Measurements from ENCODE around the gene TSHZ2. TPM values are rescaled to one million over a fixed set of nuclear protein-coding genes. Genes with fewer than 3 reads are reported as not detected.

Gene TSHZ2
- total RNA-seq, 1 donor from 2014 or later, result 10.3 TPM

DNA sequence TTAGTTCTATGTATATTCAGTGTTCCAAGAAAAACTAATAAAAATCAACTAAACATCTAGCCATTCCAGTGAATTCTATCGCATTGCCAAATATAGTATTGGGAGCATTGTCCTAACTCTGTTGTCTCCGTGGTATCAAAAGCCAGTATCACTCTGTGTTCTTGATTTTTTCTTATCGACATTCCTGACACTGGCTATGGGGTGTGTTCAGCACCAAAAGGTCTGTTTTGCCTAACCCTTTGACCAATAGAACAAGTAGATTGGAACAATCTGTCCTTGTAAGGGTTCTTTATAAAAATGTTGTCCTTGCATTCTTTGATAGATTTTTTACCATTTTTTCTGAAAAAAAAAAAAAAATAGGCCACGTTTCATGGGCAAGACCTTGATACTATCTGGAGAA, 161.5 kb downstream of the TSHZ2 start:
- ATAC-seq, result no peak

DNA sequence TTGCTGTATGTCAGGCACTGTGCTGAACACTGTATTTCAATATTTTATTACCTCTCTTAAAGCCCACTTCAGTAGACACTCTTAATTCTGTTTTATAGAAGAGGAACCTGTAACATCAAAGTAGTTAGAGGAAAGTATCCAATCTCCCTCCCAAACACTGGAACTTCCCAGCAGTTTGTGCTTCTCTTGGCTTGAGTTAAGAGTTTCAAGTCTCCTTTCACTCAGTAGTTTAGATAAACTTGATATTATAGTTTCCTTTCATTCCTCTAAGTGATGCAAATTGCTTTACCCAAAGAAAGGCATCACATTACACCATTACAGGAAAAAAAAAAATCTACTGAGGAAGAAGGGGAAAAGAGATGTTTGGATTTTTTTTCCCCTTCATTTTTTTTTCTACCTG, 164.3 kb downstream of the TSHZ2 start:
- ATAC-seq, result no peak

DNA sequence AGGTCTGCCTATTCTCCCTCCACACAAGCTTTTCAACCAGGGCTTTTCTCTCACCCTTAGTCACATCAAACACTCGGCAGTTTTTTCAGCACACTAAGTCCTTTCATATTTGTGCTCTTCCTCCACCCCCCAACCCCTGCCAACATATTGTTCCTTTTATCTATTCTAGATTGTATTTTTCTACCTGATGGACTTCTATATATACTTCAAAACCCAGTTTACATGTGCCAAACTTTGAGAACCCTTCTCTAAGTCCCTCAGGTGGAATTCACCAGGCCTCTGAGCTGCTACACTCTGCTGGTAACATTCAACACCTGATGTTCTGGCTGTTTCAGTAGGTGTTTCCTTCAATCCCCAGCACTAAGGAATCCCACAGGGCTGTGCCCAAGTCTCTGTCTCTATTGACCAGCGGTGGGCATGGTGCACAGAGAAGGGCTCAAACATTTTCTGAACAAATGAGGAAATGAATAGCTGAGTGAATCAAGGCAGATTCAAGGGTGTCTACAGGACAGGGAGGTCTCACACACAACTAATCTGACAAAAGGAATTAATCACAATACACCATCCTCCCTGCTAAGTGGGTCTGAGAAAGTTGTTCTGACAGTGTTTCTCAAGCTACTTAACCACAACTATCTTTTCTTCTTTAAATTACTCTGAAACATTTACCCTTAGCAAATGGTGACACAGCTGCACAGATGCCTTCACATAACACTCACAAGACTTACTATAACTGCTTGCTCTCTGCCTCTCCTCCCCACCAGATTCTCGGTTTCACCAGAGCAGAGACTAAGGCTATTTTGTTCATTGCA, 166.5 kb downstream of the TSHZ2 start:
- no peak for ATAC-seq

DNA sequence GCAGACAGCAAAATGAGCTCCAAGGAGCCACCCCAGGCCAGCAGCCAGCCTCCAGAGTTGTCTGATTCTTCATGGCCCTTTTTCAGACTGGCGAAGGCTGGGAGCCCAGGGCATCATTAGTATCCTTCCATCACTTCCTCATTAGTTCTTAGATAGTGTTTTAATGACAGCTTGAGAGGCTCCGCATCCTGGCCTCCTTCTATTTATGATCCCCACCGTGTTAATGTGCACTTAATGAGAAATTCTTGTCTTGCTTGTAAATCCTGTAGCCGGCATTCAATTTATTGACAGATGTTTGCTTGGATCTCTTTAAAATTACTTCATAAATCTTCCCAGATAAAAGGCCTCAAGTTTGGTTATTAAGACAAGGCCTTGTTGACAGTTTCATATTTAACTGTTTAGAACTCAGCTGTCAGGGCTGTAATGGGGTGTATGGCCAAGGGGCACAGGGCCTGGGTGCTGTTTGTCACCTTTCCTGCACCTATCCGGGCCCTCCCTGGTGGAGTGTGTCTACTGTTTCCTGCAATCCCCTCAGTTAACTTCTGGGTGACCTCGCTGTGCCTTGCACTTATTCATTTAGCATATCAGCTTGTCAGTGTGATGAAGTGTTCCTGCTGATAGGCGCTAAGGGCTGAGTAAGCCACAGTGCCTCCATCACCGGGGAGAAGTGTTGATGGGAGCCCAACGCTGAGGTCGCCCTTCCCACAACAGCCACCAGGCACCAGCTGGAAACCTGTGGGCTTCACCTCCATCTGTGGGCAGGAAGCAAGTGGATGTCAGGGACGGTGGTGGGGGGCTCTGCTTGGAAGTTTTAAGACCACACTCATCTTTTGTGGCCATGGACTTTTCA, 169.3 kb downstream of the TSHZ2 start:
- no peak for ATAC-seq

DNA sequence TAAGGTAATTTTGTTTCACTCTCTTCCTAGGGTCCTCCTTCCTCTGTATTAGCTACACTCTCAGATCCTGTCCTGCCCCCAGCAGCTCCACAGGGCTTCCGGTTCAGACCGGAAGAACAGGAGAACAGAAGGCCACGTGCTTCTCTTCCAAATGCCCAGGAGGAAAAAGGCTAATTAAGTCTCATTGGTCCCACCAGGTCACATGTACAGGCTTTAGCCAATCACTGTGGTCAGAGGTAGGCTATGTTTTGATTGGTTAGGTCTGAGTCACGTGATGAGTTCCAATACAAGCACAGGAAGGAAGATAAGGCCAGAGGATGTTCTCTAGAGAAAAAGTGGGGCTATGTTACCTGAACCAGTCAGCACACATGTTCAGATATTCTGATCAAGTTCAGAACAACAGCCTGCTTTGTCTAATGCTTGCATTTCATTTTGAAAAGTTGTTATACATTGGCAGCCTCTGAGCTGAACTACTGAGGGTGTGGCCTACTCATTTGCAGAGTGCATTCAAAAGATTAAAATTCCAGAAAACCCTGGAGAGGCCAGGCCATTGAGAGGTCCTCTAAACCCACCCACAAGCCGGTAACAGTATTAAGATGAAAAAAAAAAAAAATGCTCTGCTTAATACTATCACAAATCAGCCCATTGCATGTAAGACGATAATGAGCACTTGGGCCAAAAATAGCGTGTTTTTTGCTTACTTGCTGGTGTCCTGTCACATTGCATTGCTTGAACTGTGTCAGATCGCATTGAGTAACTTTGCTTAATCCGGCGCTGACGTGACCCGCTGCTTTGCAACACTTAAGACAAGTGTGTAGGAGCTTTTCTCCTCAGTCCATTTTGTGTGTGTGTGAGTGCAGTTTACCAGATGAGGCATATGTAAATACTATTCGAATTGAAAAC, 170.3 kb downstream of the TSHZ2 start:
- no peak for ATAC-seq

DNA sequence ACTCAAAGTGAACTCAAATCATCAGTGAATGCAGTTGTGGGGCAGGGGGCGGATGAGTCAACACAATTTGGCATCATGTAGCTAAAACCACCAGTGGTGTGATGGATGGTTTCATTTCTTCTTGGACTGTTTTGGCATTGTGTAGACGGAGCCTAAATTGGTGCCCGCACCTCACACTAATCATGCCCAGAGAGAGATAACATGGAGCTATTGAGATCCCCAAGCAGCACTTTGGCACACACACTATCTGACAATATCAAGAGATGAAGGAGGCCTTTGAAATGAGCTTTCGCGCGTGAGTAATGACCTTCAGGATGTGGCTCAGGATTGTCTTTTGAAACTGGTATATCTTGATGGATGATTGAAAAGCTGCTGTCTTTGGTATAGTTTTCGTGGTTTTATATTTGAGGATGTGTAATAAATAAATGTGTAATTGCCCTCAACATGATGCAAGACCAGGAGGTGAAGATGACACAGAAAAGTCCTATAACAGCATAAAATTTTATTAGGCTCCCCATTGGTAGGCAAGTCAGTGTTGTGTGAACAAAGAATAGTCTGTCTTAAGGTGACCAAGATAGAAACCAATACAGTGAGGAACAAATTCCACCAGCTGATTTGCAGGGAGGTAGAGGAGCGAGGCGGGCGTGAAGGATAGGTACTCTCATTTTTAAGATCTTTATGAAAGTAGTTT, 174.2 kb downstream of the TSHZ2 start:
- ATAC-seq, result no peak

DNA sequence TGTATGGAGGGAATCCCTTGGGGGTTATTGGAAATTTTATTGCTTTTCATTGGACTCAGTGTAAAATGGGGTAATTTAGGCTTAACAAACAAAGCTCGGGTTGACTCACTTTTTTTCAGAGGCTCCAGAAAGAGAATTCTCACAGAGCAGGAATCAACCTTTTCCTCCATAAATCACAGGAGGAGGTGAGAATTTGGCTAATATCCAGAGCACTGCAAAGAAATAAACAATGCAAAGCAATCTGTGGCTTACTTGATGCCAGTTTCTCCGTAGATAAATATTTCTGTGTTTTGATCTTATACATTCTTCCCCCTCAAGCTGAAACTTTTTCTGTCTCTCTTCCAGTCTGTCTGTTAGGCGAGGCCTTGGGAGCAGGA, 176.6 kb downstream of the TSHZ2 start:
- no peak for ATAC-seq

DNA sequence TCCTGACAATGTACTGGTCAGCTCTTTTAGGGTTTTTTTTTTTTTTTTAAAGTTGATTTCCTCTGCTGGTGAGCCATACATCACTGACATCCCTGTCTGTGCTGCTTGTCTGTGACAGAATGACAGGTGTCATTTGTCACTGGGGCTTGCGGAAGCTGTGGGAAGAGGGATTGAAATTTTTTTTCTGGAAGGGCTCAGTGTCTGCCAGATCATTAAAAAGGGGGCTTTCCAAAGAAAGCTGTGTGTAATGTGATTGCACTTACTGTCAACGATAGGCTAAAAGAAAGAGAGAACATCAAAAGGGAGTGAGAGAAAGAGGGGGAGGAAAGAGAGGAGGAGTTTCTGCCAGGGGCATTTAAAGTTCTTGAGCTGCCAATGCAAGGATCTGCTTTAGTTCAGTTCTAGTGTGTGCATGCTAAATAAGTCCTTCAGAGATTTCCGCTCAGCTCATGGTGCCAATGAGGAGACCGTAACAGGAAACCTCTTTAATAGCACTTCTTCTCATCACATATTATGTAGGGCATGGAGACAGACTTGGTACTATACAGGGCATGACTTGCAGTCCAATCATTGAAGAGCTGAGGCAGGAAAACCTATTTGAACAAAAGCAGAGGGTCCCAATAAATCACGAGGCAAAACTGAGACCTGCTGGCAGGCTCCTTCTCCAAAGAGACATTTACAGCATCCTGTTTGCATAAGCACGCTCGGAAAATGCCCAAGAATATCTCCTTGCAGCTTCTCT, 177.2 kb downstream of the TSHZ2 start:
- ATAC-seq, result no peak

DNA sequence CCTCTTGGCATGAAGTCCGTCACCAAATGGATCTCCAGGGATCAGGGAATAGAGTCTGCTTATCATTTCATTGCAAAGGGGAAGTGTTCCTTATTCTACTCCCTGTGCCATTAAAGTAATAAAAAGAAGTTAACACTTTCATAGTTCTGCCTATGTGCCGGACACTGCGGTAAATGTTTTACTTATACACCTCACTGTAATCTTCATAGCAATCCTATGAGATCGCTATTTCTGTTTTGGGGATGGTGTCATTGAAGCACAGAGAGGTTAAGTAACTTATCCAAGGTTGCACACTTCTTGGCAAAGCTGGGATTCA, 177.7 kb downstream of the TSHZ2 start:
- ATAC-seq, result no peak

DNA sequence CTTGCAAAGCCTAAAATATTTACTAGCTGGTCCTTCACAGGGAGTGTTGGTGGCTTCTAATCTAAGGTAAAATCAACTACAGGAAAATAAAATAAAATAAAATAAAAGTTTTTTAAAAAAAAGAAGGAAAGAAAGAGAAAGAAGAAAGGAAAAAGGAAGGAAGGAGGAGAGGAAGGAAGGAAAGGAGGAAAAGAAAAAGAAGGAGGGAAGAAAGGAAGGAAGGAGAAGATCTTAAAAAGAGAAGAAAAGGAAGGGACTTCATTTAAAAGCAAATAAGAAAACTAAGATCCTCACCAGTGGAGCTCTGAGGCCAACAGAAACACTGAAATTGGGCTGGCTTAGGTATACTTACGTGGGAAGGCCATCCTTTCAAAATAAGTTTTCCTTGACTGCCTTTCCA, 178.4 kb downstream of the TSHZ2 start:
- ATAC-seq, result no peak

DNA sequence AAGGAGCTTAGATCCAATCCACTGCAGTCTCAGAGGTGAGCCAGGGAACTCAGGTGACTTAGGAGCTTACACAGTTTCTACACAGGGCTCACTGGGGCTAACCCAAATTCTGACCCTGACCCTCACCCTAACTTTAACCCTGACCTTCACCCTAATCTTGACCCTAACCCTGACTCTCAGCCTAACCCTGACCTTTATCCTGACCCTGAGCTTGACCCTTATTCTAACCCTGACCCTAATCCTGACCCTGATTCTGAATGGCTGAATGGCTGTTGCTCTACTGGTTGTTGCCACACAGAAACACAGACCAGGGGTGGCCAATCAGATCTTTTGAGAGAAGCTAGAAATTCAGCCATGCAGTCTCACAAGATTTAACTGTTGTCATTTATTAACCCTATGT, 180.1 kb downstream of the TSHZ2 start:
- ATAC-seq, result no peak

DNA sequence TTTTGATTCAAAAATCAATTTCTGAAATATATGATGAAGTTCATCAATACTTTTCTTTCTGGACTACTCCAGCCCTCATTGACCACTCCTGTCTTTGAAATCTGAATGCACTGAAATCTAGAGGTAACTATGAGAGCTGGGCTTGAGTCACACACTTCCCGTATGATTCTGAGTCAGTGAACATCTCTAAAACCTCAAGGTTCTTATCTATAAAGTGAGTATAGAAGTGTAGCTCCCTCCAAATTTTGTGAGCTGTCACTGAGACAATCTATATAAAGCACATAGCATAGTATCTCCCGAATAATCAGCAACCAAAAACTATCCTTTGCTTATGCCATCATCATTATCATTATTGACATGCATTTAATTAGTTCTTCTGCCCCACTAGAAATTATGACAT, 182.4 kb downstream of the TSHZ2 start:
- ATAC-seq, result no peak

DNA sequence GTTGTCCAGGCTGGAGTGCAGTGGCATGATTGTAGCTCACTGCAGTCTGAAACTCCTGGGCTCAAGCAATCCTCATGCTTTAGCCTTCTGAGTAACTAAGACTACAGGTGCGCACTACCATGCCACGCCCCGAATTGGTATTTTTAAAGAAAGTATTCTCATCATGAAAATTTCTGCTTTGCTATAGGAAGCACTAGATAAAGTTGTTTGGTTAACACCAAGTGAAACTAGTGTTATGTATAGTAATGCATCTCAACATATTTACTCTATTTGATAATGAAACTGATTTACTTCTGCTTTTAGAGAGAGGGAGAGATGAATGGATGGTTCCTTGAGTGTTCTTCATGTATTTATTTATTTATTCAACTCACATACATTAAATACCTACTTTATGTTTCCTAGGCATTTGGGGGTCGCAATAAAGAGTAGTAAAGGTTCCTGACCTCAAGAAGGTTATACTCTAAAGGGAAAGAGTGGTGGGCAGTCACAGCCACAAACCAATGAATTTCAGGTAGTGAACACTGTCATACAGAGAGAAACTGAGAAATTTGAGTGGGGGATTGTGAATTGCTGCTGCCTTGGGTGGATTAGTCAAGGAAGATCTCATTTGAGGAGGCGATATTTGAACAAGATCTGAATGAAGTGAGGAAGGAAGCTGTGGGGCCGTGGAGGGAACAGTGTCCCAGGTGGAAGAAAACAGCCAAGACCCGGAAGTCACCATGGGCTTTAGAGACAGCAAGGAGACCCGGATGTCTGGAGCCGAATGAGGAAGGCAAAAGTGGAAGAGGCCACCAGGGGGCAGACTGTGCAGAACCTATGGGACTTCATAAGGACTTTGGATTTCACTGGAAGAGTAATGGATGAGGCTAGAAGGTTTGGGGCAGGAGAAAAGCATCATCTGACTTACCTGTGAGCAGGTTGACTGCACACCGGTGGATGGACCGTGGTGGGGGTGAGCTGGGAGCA, 185.6 kb downstream of the TSHZ2 start:
- ATAC-seq, result peak; percentile 46

DNA sequence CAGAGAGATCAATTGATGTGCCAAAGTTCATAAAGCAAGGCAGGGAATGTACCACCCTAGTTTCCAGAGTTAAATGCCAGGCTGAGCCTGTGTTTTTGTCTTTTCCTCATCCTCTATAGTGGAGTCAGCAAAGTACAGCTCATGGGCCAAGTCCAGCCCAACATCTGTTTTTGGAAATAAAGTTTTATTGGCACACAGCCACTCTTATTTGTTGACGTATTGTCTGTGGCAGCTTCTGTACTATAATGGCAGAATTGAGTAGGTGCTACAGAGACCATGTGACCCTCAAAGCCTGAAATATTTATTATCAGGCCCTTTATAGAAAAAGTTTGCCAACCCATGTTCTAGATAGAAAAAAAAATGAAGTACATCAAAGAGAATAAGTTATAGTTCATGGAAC, 187.0 kb downstream of the TSHZ2 start:
- ATAC-seq, result no peak

DNA sequence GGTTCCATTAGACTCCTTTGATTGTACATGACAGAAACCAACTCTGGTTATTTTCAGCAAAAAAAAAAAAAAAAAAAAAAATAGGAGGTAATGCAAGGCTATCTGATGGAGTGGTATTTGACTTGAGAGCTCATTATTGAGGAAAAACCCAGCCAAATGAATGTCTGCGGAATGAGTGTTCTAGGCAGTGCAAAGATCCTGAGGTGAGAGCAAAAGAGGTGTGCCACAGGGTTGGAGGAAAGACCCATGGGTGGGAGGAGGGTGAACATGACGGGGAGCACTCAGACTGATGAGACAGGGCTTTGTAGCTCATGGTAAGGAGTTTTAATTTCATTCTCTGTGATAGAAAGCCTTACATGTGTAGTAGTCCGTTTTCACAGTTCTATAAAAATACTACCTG, 188.9 kb downstream of the TSHZ2 start:
- ATAC-seq, result no peak

DNA sequence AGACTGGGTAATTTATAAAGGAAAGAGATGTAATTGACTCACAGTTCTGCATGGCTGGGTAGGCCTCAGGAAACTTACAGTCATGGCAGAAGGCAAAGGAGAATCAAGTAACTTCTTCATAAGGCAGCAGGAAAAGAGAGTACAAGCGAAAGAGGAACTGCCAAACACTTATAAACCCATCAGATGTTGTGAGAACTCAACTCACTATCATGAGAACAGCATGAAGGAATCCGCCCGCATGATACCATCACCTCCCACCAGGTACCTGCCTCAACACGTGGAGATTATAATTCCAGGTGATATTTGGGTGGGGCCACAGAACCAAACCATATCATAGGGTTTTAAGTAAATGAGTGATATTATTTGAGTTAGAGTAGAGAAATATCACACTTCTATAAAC, 189.3 kb downstream of the TSHZ2 start:
- ATAC-seq, result no peak

DNA sequence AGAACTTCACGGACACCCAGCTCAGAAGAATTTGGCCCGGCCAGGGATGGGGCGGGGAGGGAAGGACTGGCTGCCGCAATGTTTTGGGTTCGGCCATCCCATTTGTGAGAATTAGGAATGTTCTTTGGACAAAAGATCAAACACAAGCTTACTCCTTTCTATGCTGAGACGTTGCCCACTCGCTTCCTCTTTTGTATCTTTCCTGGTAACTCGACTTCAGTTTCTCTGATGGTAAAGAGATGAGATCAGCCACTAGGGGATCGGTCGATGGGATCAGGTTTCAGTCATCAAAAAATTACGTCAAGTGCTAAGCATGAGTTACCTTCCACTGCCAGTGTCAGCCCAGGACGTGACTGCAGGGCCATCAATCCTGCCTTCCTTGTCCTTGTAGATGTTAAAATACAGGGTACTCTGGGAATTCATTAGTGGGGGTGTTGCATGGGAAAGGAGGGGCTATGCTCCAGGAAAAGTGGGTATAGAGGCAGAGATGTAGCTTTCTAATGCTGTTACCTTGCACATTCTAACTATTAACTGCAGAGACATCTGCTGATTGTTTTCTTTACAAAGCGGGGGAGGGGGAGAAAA, 190.2 kb downstream of the TSHZ2 start:
- peak; percentile 73 for ATAC-seq

DNA sequence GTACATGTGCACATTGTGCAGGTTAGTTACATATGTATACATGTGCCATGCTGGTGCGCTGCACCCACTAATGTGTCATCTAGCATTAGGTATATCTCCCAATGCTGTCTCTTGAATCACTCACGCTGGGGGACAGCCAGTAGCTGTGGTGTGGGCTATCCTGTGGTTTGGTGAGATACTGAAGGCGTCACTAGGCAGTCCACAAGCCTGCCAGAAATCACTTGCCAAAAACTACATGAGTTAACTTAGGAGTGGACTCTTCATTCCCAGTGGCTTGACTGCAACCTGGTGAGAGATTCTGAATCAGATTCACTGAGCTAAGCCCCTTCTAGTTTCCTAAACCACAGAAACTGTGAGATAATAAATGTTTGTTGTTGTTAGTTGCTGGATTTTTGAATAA, 191.3 kb downstream of the TSHZ2 start:
- no peak for ATAC-seq

DNA sequence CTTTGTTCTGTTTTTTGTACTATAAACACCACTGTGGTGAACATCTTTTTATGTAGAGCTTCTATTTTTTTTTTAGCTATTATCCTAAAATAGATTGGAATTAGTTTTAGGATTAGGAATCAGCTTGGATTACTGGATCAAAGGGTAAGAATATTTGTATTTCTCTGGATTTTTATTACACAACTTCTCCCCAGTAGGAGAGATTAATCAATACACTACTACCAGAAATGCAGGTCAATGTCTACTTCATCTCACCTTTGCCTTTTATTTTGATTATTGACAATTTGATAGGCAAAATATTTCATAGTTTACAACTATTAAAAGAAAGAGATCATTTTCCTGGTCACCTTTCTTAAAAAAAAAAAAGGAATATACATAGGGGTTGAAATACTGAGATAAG, 191.9 kb downstream of the TSHZ2 start:
- ATAC-seq, result no peak

DNA sequence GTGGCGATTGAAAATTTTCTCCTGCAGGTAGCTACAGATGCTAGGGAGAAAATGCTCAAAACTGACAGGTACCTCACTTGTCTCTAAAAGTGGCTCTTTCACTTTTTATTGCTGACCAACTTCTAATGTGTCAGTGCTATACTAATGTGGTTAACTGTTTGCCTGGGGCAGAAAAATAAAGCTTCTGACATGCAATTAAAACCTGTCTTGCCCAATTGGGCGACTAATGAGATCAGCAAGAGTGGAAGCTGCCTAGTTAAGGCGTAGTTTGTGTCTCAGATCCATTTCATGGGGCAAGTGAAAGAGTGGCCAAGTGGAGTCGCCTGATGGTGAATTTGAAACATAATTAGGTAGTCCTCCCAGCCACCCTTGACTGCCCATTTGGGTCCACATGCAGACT, 193.3 kb downstream of the TSHZ2 start:
- ATAC-seq, result no peak

Data from esophagus mucosa (tissue), 1 donor.